K562 (cell line): ENCODE results near the gene FAM177B. TPM values are rescaled to one million over a fixed set of nuclear protein-coding genes. Genes with fewer than 3 reads are reported as not detected.

Experiments
- AFF1 ChIP-seq, 2 experiments: fragments of 450-650 bp; IDR thresholded peaks; 2 replicates each; pipeline ENCODE4 v1.6.1; 2018; ENCODE audit warnings: mild to moderate bottlenecking in 2 of 2, low read depth in 1 of 2; ENCODE audit not compliant: partially characterized antibody in 2 of 2
- BCOR ChIP-seq: fragments of 450-650 bp; IDR thresholded peaks from 2 replicates; pipeline ENCODE4 v1.6.1; 2016
- CBX3 ChIP-seq, 2 experiments: IDR thresholded peaks; 1 replicate in 1 of 2; 2 replicates in 1 of 2; pipeline ENCODE4 v1.6.1; 2012; ENCODE audit warnings: inconsistent platforms in 2 of 2, low read length in 2 of 2, borderline replicate concordance in 1 of 2, control low read depth in 1 of 2
- FOXJ2 ChIP-seq: fragments of 200-800 bp; sonication (Bioruptor generic); IDR thresholded peaks from 2 replicates; pipeline ENCODE4 v1.6.1; 2016; ENCODE audit warnings: missing genetic modification characterization, missing compliant biosample characterization
- FOXM1 ChIP-seq, 2 experiments: fragments of 450-650 bp in 1 of 2; sonication (generic) in 1 of 2; formaldehyde crosslinking in 1 of 2; IDR thresholded peaks; 2 replicates each; pipeline versions ENCODE4 v1.6.1 to v1.9.0; 2017 to 2022; ENCODE audit warnings: low read depth in 2 of 2, mild to moderate bottlenecking in 2 of 2, missing genetic modification reagents in 1 of 2, moderate library complexity in 1 of 2
- HDGF ChIP-seq: fragments of 450-650 bp; IDR thresholded peaks from 2 replicates; pipeline ENCODE4 v1.6.1; 2016
- HMG20A ChIP-seq: fragments of 450-650 bp; formaldehyde crosslinking; conservative IDR thresholded peaks from 2 replicates; pipeline ENCODE4 v1.4.0; 2020; ENCODE audit warnings: mild to moderate bottlenecking, mixed read lengths
- HMGN3 ChIP-seq: IDR thresholded peaks from 2 replicates; pipeline ENCODE4 v1.6.1; 2011; ENCODE audit warnings: borderline replicate concordance, low read depth, mild to moderate bottlenecking, mixed read lengths, low read length; ENCODE audit not compliant: insufficient read length; ENCODE audit errors: extremely low read depth
- KLF6 ChIP-seq: fragments of 250-450 bp; sonication (Bioruptor Pico); IDR thresholded peaks from 2 replicates; pipeline ENCODE4 v1.4.0; 2020; ENCODE audit warnings: mild to moderate bottlenecking, moderate library complexity, borderline replicate concordance
- MIER1 ChIP-seq: fragments of 450-650 bp; IDR thresholded peaks from 2 replicates; pipeline ENCODE4 v1.6.1; 2016; ENCODE audit warnings: antibody characterized with exemption, mild to moderate bottlenecking, low read depth
- SMARCE1 ChIP-seq: fragments of 450-650 bp; IDR thresholded peaks from 2 replicates; pipeline ENCODE4 v1.7.1; 2016; ENCODE audit warnings: mild to moderate bottlenecking
- WHSC1 ChIP-seq: IDR thresholded peaks from one replicate; pipeline ENCODE4 v1.6.1; 2012; ENCODE audit warnings: low read length, control low read depth, inconsistent platforms
- ZBED1 ChIP-seq: IDR thresholded peaks from 2 replicates; pipeline ENCODE4 v1.6.1; 2014
- ZC3H11A ChIP-seq: IDR thresholded peaks from 2 replicates; pipeline ENCODE4 v1.6.1; 2012; ENCODE audit warnings: low read depth, low read length, improper control_type of control experiment
- ZNF121 ChIP-seq: sonication (generic); formaldehyde crosslinking; conservative IDR thresholded peaks from 2 replicates; pipeline ENCODE4 v1.8.0; 2022; ENCODE audit warnings: missing genetic modification reagents
- ZNF232 ChIP-seq: sonication (generic); formaldehyde crosslinking; IDR thresholded peaks from 2 replicates; pipeline ENCODE4 v1.8.0; 2022; ENCODE audit warnings: mild to moderate bottlenecking, missing genetic modification reagents
- ZNF583 ChIP-seq: fragments of 250-450 bp; sonication (Bioruptor Pico); IDR thresholded peaks from 2 replicates; pipeline ENCODE4 v1.4.0; 2020
- polyA plus RNA-seq, 8 experiments: library from polyadenylated mRNA; depleted of rRNA in 4 of 8; stranded (reverse) in 5 of 8; unstranded in 3 of 8; fragments of >200 nt; fragmentation: Nextera tagmentation in 2 of 8; fragmentation: Illumina TruSeq in 1 of 8; extraction: Ambion mirVana in 2 of 8; extraction: Trizol in 1 of 8; gene quantifications; 2 replicates each; pipeline versions ENCODE4 v1.2.1 to v1.2.3, GENCODE V29; 2011 to 2014; ENCODE audit warnings: inconsistent platforms in 1 of 8, missing spikeins in 1 of 8
- total RNA-seq, 7 experiments: library from RNA; depleted of rRNA in 6 of 7; stranded (reverse); fragments of >200 nt in 6 of 7; fragmentation: Illumina TruSeq in 2 of 7; extraction: Trizol in 2 of 7; gene quantifications; 2 replicates each; pipeline versions ENCODE4 v1.2.1 to v1.2.3, GENCODE V29; 2011 to 2021; ENCODE audit warnings: low replicate concordance in 1 of 7
- TF ChIP-seq, protein P1 (sequence below), 2 experiments: fragments of 250-450 bp in 1 of 2; fragments of 450-650 bp in 1 of 2; sonication (Bioruptor Pico) in 1 of 2; IDR thresholded peaks; 2 replicates each; pipeline versions ENCODE4 v1.6.1 to v1.8.0; 2016 to 2021; ENCODE audit warnings: mild to moderate bottlenecking in 2 of 2, moderate library complexity in 2 of 2, missing compliant biosample characterization in 1 of 2, missing genetic modification characterization in 1 of 2
- TF ChIP-seq, protein P2 (sequence below), 3 experiments: fragments of 200-800 bp in 1 of 3; fragments of 250-450 bp in 1 of 3; fragments of 450-650 bp in 1 of 3; sonication (Bioruptor Pico) in 1 of 3; sonication (Bioruptor generic) in 1 of 3; formaldehyde crosslinking in 1 of 3; IDR thresholded peaks; 2 replicates each; pipeline versions ENCODE4 v1.6.1 to v1.8.0; 2016 to 2022; ENCODE audit warnings: mild to moderate bottlenecking in 2 of 3, missing genetic modification characterization in 2 of 3, missing compliant biosample characterization in 1 of 3, moderate library complexity in 1 of 3

FAM177B gene
- total and polyA plus RNA-seq, 9 of the 15 experiments (the other 6 are each of a cell fraction or from before 2014, with no cell fraction given): not detected

GRCh38 chr1:222711319-222712252, 25.4 kb upstream of the FAM177B start (continued):
- TF ChIP-seq ZNF121 (CRISPR knock-in tag) (no peak), FOXM1 (IDR thresholded peaks at IDR 0.05; ENCODE audit: low read depth) (peak; percentile 28; the same call in 1 of the 2 replicates), FOXM1 (CRISPR knock-in tag; IDR thresholded peaks at IDR 0.05; ENCODE audit: low read depth) (no peak), MIER1 (no peak), ZBED1 (peak; percentile 93), HDGF (no peak; the same call in 1 of the 2 replicates), HMGN3 (peak; percentile 93), ZNF232 (CRISPR knock-in tag) (no peak), SMARCE1 (peak; percentile 58; the same call in 1 of the 2 replicates), HMG20A (CRISPR knock-in tag) (no peak), AFF1 (IDR thresholded peaks at IDR 0.05; ENCODE audit: low read depth in 1 of 2, partially characterized antibody in 2 of 2) (no peak), FOXJ2 (tag) (no peak), CBX3 (IDR thresholded peaks at IDR 0.05; ENCODE audit: borderline replicate concordance in 1 of 2, low read length in 2 of 2) (no peak), BCOR (peak; percentile 88), ZC3H11A (no peak), KLF6 (CRISPR knock-in tag) (peak; percentile 42; the same call in 1 of the 2 replicates), ZNF583 (CRISPR knock-in tag) (peak; percentile 81), WHSC1 (no peak)
- TF ChIP-seq, protein P1, sequence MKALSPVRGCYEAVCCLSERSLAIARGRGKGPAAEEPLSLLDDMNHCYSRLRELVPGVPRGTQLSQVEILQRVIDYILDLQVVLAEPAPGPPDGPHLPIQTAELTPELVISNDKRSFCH (CRISPR knock-in tag; IDR thresholded peaks at IDR 0.05): no peak
- TF ChIP-seq, protein P1 (tag; IDR thresholded peaks at IDR 0.05): peak; percentile 54; the same call in 1 of the 2 replicates
- TF ChIP-seq, protein P2, sequence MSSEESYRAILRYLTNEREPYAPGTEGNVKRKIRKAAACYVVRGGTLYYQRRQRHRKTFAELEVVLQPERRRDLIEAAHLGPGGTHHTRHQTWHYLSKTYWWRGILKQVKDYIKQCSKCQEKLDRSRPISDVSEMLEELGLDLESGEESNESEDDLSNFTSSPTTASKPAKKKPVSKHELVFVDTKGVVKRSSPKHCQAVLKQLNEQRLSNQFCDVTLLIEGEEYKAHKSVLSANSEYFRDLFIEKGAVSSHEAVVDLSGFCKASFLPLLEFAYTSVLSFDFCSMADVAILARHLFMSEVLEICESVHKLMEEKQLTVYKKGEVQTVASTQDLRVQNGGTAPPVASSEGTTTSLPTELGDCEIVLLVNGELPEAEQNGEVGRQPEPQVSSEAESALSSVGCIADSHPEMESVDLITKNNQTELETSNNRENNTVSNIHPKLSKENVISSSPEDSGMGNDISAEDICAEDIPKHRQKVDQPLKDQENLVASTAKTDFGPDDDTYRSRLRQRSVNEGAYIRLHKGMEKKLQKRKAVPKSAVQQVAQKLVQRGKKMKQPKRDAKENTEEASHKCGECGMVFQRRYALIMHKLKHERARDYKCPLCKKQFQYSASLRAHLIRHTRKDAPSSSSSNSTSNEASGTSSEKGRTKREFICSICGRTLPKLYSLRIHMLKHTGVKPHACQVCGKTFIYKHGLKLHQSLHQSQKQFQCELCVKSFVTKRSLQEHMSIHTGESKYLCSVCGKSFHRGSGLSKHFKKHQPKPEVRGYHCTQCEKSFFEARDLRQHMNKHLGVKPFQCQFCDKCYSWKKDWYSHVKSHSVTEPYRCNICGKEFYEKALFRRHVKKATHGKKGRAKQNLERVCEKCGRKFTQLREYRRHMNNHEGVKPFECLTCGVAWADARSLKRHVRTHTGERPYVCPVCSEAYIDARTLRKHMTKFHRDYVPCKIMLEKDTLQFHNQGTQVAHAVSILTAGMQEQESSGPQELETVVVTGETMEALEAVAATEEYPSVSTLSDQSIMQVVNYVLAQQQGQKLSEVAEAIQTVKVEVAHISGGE (CRISPR knock-in tag; IDR thresholded peaks at IDR 0.05): no peak
